GM18526 (cell line): Measurements from ENCODE around the gene PRDM15.
A peak's percentile ranks its signal among the peaks of the same experiment; 100 is the strongest.

ENCODE experiments used
- POLR2A ChIP-seq: IDR thresholded peaks from 3 replicates; pipeline ENCODE4 v1.6.1; 2011; ENCODE audit not compliant: insufficient read length; ENCODE audit errors: extremely low read depth

Gene PRDM15

GRCh38 chr21:41833497-41834115, 45.5 kb downstream of the PRDM15 start:
- peak; percentile 54 for TF ChIP-seq POLR2A

DNA sequence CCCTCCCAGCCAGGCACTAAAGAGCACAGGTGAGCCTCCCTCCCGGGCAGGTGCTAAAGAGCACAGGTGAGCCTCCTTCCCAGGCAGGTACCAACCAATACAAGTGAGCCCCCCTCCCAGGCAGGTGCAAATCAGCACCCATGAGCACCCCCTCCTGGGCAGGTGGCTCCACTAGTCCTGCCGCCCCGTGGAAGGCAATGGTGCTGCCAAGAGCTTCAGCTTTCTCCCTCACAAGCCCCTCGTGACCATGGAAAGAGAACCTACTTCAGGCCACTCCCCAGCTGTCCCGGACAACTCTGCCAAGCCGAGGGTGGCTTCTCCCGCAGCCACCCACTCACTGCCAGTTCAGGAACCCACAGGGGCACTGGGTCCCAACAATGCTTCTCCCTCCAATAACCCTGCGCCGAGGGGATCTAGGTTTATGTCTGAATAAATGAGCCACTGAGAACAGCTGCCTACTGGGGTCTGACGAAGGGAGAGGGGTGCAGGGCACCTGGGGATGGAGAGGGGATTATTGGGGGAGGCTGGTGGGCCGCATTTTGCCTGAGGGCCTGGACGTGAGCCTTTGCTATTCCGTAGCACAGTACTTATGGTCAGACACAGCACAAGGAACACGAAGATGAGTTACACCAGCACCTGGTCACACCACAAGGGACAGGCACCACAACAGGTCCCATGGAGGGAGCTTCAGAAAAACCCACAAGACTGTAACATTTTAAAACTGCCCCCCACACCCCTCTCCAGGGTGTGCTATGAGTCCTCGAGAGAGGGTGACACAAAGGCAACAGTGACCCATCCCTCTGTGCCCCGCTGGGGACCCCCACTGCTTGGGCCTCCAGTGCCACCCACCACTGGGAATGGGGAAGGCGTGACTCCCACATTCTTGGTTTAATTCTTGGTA, 46.3 kb downstream of the PRDM15 start:
- TF ChIP-seq POLR2A, result no peak

DNA sequence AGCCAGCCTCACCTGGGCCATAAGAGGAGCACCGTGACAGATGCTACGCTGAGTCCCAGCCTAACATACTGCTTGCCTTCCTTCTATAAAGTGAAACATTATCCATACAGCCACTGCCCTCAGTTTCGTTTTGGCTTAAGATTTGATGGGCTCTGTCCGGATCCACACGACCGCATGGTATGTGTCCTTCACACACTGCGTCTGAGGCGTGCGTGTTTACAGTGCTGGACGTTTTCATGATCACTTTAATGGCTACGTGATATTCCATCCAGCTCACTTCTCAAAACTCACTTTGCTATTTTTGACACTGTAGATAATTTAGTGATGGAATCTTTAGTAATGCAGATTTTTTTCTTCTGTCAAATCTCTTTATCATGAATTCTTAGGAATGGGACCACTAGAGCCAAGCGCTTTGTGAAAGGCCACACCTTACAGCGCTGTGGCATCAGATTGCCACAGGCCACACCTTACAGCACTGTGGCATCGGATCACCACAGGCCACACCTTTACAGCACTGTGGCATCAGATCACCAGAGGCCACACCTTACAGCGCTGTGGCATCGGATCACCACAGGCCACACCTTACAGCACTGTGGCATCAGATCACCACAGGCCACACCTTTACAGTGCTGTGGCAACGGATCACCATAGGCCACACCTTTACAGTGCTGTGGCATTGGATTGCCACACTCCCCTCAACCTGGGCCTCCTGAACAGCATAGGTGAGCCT, 47.1 kb downstream of the PRDM15 start:
- TF ChIP-seq POLR2A, result no peak

DNA sequence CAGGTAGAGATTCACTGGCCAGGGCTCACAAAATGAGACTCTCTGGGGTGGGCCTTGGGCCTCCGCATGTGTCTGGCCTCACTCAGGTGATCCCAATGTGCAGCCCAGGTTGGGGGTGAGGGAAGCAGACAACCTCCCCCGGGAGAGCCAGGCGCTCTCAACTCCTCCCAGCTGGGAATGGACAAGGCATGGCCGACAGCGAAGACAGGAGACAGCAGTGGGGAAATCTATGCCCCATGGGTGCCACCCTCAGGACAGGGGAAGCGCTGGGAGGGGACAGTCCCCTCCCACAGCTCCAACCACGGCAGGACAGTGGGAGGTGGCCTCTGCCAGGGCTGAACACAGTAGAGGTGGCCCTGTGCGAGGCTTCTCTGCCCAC, 47.7 kb downstream of the PRDM15 start:
- TF ChIP-seq POLR2A, result no peak

DNA sequence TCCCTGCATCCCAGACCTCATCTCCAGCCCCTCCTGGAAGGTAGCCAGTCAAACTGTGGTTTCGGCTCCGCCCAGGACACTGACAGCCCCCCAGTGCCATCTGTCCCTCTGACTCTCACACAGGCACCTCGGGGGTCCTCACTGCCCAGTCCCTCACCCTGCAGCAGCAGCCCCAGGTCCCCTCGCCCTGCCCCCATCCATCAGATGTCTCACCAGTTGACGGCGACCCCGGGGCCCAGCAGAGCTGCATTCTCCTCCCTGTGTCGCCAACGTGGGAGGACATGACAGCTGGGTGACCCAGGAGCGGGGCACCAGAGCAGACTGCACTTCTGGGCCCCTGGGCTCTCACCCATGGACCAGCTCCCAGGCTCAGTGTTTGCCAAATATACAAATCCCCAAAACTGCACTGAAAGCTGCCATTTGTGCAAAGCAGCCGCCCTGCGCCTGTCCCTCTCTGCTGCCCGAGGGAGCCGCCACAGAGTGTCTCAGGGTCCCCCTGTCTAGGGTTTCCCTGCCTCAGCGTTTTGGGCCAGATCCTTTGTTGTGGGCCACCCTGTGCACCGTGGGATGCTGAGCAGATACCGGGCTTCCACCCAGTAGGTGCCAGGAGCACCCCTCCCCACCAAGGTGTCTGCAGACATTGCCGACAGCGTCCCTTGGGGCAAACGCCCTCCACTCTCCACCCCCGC, 48.2 kb downstream of the PRDM15 start:
- TF ChIP-seq POLR2A, result no peak

DNA sequence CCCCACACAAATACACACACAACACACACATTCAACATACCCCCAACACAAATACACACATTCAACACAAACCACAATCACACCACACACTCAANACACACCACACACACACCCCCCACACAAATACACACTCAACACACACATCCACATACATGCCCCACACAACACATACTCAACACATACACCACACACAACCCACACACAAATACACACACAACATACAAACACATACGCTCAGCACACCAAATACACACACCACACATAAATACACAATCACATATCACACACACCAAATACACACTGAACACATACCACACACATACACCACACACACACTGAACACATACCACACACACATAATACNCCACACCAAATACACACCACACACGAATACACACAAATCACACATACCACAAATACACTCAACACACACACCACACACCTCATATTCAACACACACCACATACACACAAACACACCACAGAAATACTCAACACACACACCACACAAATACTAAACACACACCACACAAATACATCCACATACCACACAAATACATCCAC, 48.9 kb downstream of the PRDM15 start:
- TF ChIP-seq POLR2A, result no peak

GRCh38 chr21:41828884-41829360, 50.2 kb downstream of the PRDM15 start:
- no peak for TF ChIP-seq POLR2A

- no peak for TF ChIP-seq POLR2A
These were observed 50.9 kb downstream of the PRDM15 start for GRCh38 chr21:41827951-41828883.

DNA sequence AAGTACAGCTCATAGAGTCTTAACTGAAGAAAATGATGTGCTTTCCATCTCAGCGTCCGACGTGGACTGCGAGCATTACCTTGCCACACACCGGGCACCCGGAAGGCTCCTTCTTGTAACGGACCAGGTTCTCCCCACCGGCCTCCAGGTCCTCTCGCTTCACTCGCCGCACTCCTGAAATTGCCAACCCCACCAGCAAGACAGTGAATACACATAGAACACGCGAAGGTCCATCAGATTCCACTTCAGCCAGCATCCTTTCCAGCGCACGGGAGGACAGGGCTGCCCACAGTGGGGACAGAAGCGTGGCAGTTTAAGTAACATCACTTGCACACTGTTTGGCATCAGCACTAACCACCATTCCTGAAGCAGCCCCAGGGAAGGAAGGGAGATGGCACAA, 53.3 kb downstream of the PRDM15 start:
- TF ChIP-seq POLR2A, result no peak

GRCh38 chr21:41825216-41825615, 53.9 kb downstream of the PRDM15 start:
- no peak for TF ChIP-seq POLR2A

- no peak for TF ChIP-seq POLR2A
These were observed 54.5 kb downstream of the PRDM15 start for GRCh38 chr21:41824466-41825207.

DNA sequence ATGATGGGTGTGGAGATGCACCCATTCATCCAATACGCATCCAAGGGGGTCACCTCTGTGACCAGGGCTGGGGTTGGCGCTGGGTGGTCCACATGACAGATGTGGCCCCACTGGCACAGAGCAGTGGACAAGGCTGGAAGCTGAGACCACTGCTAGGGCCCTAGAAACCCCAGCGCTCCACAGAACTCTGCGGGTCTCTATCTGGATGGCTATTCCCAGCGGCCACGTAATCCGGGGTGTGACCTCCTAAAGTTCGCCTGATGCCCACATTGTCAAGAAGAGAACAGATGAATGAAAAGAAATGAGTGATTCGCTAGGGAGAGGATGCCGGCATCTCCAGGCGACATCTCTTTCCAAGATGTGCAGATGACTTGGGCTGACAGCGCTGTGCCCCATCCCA, 55.2 kb downstream of the PRDM15 start:
- no peak for TF ChIP-seq POLR2A

- TF ChIP-seq POLR2A, result no peak
These were observed 56.0 kb downstream of the PRDM15 start for GRCh38 chr21:41823166-41823565.
